H9 (cell line): ENCODE results near the gene DACH1. TPM values are rescaled to one million over a fixed set of nuclear protein-coding genes. Genes with fewer than 3 reads are reported as not detected.

ENCODE experiments used
- DNase-seq: peaks from one replicate; pipeline ENCODE4 v3.0.0-alpha.2; 2017
- H2AFZ ChIP-seq: one replicate; pipeline ENCODE4 v1.6.1; 2013; ENCODE audit warnings: mild to moderate bottlenecking, low read length, control low read depth, moderate library complexity
- H2AK5ac ChIP-seq: 2 replicates; pipeline ENCODE4 v1.6.1; 2013; ENCODE audit warnings: low read length, control low read depth, mixed read lengths; ENCODE audit not compliant: insufficient read length
- H2BK120ac ChIP-seq: one replicate; pipeline ENCODE4 v1.6.1; 2013; ENCODE audit warnings: low read depth, mild to moderate bottlenecking, low read length, control low read depth, inconsistent platforms; ENCODE audit not compliant: poor library complexity, severe bottlenecking
- H2BK12ac ChIP-seq: 2 replicates; pipeline ENCODE4 v1.6.1; 2013; ENCODE audit warnings: low read length, control low read depth, mixed read lengths, low read depth; ENCODE audit not compliant: insufficient read length
- H2BK15ac ChIP-seq: 2 replicates; pipeline ENCODE4 v1.6.1; 2013; ENCODE audit warnings: low read depth, low read length, control low read depth
- H2BK20ac ChIP-seq: one replicate; pipeline ENCODE4 v1.6.1; 2013; ENCODE audit warnings: low read depth, mild to moderate bottlenecking, low read length, control low read depth, inconsistent platforms; ENCODE audit not compliant: poor library complexity, severe bottlenecking
- H2BK5ac ChIP-seq: 2 replicates; pipeline ENCODE4 v1.6.1; 2013; ENCODE audit warnings: low read length, control low read depth, mixed read lengths; ENCODE audit not compliant: insufficient read length
- H3K14ac ChIP-seq: 2 replicates; pipeline ENCODE4 v1.6.1; 2013; ENCODE audit warnings: low read length, control low read depth; ENCODE audit not compliant: insufficient read depth
- H3K18ac ChIP-seq: 2 replicates; pipeline ENCODE4 v1.6.1; 2013; ENCODE audit warnings: low read depth, mild to moderate bottlenecking, mixed read lengths, low read length, control low read depth; ENCODE audit not compliant: insufficient read length
- H3K23ac ChIP-seq: 2 replicates; pipeline ENCODE4 v1.6.1; 2013; ENCODE audit warnings: low read length, control low read depth, mixed read lengths, low read depth; ENCODE audit not compliant: insufficient read length
- H3K23me2 ChIP-seq: 2 replicates; pipeline ENCODE4 v1.6.1; 2013; ENCODE audit warnings: low read depth, mild to moderate bottlenecking, mixed read lengths, low read length, control low read depth; ENCODE audit not compliant: insufficient read length, poor library complexity, severe bottlenecking
- H3K27ac ChIP-seq: 2 replicates; pipeline ENCODE4 v1.5.1; 2013; ENCODE audit warnings: low read length, control low read depth, mixed read lengths, low read depth; ENCODE audit not compliant: insufficient read length
- H3K27me3 ChIP-seq: 2 replicates; pipeline ENCODE4 v1.6.1; 2013; ENCODE audit warnings: low read length, control low read depth, inconsistent platforms; ENCODE audit not compliant: insufficient read depth
- H3K4ac ChIP-seq: 2 replicates; pipeline ENCODE4 v1.6.1; 2013; ENCODE audit warnings: low read depth, mild to moderate bottlenecking, control low read depth, inconsistent platforms, low read length, moderate library complexity
- H3K4me1 ChIP-seq: 2 replicates; pipeline ENCODE4 v1.6.1; 2013; ENCODE audit warnings: low read length, control low read depth, inconsistent platforms; ENCODE audit not compliant: insufficient read depth
- H3K4me2 ChIP-seq: 2 replicates; pipeline ENCODE4 v1.6.1; 2013; ENCODE audit warnings: low read length, control low read depth, mixed read lengths; ENCODE audit not compliant: insufficient read length, insufficient read depth
- H3K56ac ChIP-seq: 2 replicates; pipeline ENCODE4 v1.6.1; 2013; ENCODE audit warnings: low read depth, mild to moderate bottlenecking, mixed read lengths, low read length, control low read depth; ENCODE audit not compliant: insufficient read length
- H3K79me1 ChIP-seq: 2 replicates; pipeline ENCODE4 v1.6.1; 2013; ENCODE audit warnings: low read depth, mild to moderate bottlenecking, moderate library complexity, low read length, control low read depth, inconsistent platforms; ENCODE audit not compliant: insufficient read depth, poor library complexity, severe bottlenecking
- H3K79me2 ChIP-seq: 2 replicates; pipeline ENCODE4 v1.6.1; 2013; ENCODE audit warnings: low read length, control low read depth, inconsistent platforms; ENCODE audit not compliant: insufficient read depth
- H3K9ac ChIP-seq: 2 replicates; pipeline ENCODE4 v1.6.1; 2013; ENCODE audit warnings: low read length, control low read depth, mixed read lengths; ENCODE audit not compliant: insufficient read length; ENCODE audit errors: extremely low read depth
- H3K9me3 ChIP-seq: one replicate; pipeline ENCODE4 v1.6.1; 2013; ENCODE audit warnings: low read depth, low read length, inconsistent platforms; ENCODE audit not compliant: control insufficient read depth
- H3T11ph ChIP-seq: one replicate; pipeline ENCODE4 v1.6.1; 2013; ENCODE audit warnings: mild to moderate bottlenecking, low read length, control low read depth, inconsistent platforms
- H4K20me1 ChIP-seq: one replicate; pipeline ENCODE4 v1.6.1; 2013; ENCODE audit not compliant: control insufficient read depth, insufficient read length, insufficient read depth
- H4K5ac ChIP-seq: 2 replicates; pipeline ENCODE4 v1.6.1; 2013; ENCODE audit warnings: low read depth, mild to moderate bottlenecking, mixed read lengths, low read length, control low read depth; ENCODE audit not compliant: insufficient read length
- H4K8ac ChIP-seq: replicated peaks from 2 replicates; pipeline ENCODE4 v1.6.1; 2013; ENCODE audit warnings: low read length, control low read depth, mixed read lengths, low read depth; ENCODE audit not compliant: insufficient read length
- H4K91ac ChIP-seq: 2 replicates; pipeline ENCODE4 v1.6.1; 2013; ENCODE audit warnings: low read depth, mild to moderate bottlenecking, moderate library complexity, mixed read lengths, low read length, control low read depth; ENCODE audit not compliant: insufficient read length
- H3K27ac Mint-ChIP-seq, 3 experiments: 2 replicates in 2 of 3; 3 replicates in 1 of 3; pipeline ENCODE4 v1.8.0; 2020 to 2021; ENCODE audit warnings: mixed read lengths in 3 of 3, mild to moderate bottlenecking in 1 of 3, moderate library complexity in 1 of 3
- H3K27me3 Mint-ChIP-seq: 2 replicates; pipeline ENCODE4 v1.8.0; 2021; ENCODE audit warnings: low read depth, mild to moderate bottlenecking, moderate library complexity, mixed read lengths
- H3K36me3 Mint-ChIP-seq, 3 experiments: 2 replicates in 2 of 3; 3 replicates in 1 of 3; pipeline ENCODE4 v1.8.0; 2020 to 2021; ENCODE audit warnings: low read depth in 3 of 3, mixed read lengths in 3 of 3; ENCODE audit not compliant: insufficient read depth in 1 of 3
- H3K4me1 Mint-ChIP-seq, 2 experiments: 2 replicates each; pipeline ENCODE4 v1.8.0; 2020; ENCODE audit warnings: mixed read lengths in 2 of 2
- H3K4me3 Mint-ChIP-seq, 2 experiments: 2 replicates in 1 of 2; 3 replicates in 1 of 2; pipeline ENCODE4 v1.8.0; 2020 to 2021; ENCODE audit warnings: mild to moderate bottlenecking in 2 of 2, mixed read lengths in 2 of 2, moderate library complexity in 1 of 2
- H3K9me3 Mint-ChIP-seq, 2 experiments: 2 replicates in 1 of 2; 3 replicates in 1 of 2; pipeline ENCODE4 v1.8.0; 2020; ENCODE audit warnings: mild to moderate bottlenecking in 2 of 2, mixed read lengths in 2 of 2, moderate library complexity in 1 of 2
- CTCF ChIP-seq: fragments of 200-600 bp; sonication (generic); conservative IDR thresholded peaks from 3 replicates; pipeline ENCODE4 v1.8.0; 2021; ENCODE audit warnings: antibody characterized with exemption, mild to moderate bottlenecking
- total RNA-seq: library from RNA; stranded (reverse); gene quantifications from 2 replicates; pipeline ENCODE4 v1.2.1, GENCODE V29; 2021

DACH1 gene
- total RNA-seq, 1 experiment from 2014 or later, result not detected

DNA sequence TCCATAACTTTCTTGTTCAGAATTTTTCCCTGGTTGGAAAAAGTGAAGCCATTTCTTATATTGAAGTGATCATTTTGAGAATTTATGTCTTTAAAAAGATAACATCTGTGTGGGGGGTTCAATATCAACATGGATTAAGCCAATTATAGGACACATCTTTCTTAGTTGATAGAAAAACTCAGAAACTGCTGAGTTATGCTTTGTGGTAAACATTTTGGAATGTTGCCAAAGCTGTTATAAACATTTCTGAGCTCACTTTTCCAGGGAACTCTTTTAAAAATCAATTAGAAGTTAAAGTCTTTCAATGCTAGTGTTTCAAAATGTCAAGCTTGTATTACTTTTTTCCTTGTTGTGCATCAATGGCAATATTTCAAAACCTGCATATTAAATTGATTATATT, 248.8 kb downstream of the DACH1 start:
- no peaks in the 10 kb centered on the region for H3K79me2 ChIP-seq
- H2BK12ac ChIP-seq, result no peak overlapping the region
- no peaks in the 10 kb centered on the region for H3K27me3 ChIP-seq
- Mint-ChIP-seq H3K4me1 (peaks cover 6 to 9% of the 10 kb centered on the region in 2 experiments; a peak in 1 of 4 replicates), H3K4me3 (no peak overlapping the region), H3K9me3 (no peaks in the 10 kb centered on the region), H3K36me3 (no peaks in the 10 kb centered on the region), H3K27ac (no peak overlapping the region), H3K27me3 (no peaks in the 10 kb centered on the region)
- H4K91ac ChIP-seq, result no peak overlapping the region
- no peak overlapping the region for H2BK5ac ChIP-seq
- H3K4me2 ChIP-seq, result no peak overlapping the region
- H2AFZ ChIP-seq, result no peak overlapping the region
- H3K4me1 ChIP-seq, result no peaks in the 10 kb centered on the region
- H2AK5ac ChIP-seq, result no peak overlapping the region
- H3K9me3 ChIP-seq, result no peaks in the 10 kb centered on the region
- H3K23ac ChIP-seq, result no peak overlapping the region
- H2BK120ac ChIP-seq, result no peak overlapping the region
- no peak overlapping the region for H3K9ac ChIP-seq
- H3K14ac ChIP-seq, result no peak overlapping the region
- TF ChIP-seq CTCF, result no peak
- no peak overlapping the region for H4K5ac ChIP-seq
- H3T11ph ChIP-seq, result no peak overlapping the region
- H2BK15ac ChIP-seq, result no peak overlapping the region
- H3K27ac ChIP-seq, result no peak overlapping the region
- H3K23me2 ChIP-seq, result no peaks in the 10 kb centered on the region
- H3K18ac ChIP-seq, result no peak overlapping the region
- H3K56ac ChIP-seq, result no peak overlapping the region
- DNase-seq, result no peak
- H3K4ac ChIP-seq, result no peak overlapping the region
- H2BK20ac ChIP-seq, result no peak overlapping the region
- H4K8ac ChIP-seq, result no peak overlapping the region
- H4K20me1 ChIP-seq, result no peaks in the 10 kb centered on the region
- H3K79me1 ChIP-seq, result no peaks in the 10 kb centered on the region
